Measurements from ENCODE around the gene ACY1. TPM values are rescaled to one million over a fixed set of nuclear protein-coding genes. Genes with fewer than 3 reads are reported as not detected.

Gene ACY1
- total RNA-seq, 2 donors from 2014 or later = 58.2 to 69.4 TPM

GRCh38 chr3:51969841-51970240, 13.5 kb upstream of the ACY1 start:
- no peaks in the 10 kb centered on the region for H3K27me3 ChIP-seq (ENCODE audit: control insufficient read depth, insufficient read depth, low read length, poor library complexity, severe bottlenecking)
- H3K36me3 Mint-ChIP-seq (ENCODE audit: low read depth) = peaks cover 3% of the 10 kb centered on the region
- no peaks in the 10 kb centered on the region for H3K9me3 ChIP-seq (ENCODE audit: control insufficient read depth, low read length)
- peaks cover 27% of the 10 kb centered on the region for H3K4me1 ChIP-seq (ENCODE audit: control insufficient read depth, insufficient read depth, low read length)
- H3K4me3 Mint-ChIP-seq = no peak overlapping the region
- no peak overlapping the region for H3K4me3 ChIP-seq (ENCODE audit: low read length)
- H3K36me3 ChIP-seq (ENCODE audit: control insufficient read depth, insufficient read depth, low read length) = no peaks in the 10 kb centered on the region
- no peak overlapping the region for H3K27ac ChIP-seq (ENCODE audit: low read depth, low read length)
- no peaks in the 10 kb centered on the region for H3K27me3 Mint-ChIP-seq (ENCODE audit: insufficient read depth)
- no peak for TF ChIP-seq CTCF (conservative IDR thresholded peaks at IDR 0.05)
- DNase-seq = peak; percentile 37
- H3K4me1 Mint-ChIP-seq = peaks cover 48% of the 10 kb centered on the region
- peak overlapping the region; percentile 72 for H3K27ac Mint-ChIP-seq
- 91 to 95% methylated on average over 3 to 4 of the region's 4 CpGs for WGBS, 2 experiments (ENCODE audit: insufficient coverage in 1 of 2, insufficient read length in 1 of 2)
- no peaks in the 10 kb centered on the region for H3K9me3 Mint-ChIP-seq
- H3K9ac ChIP-seq (ENCODE audit: extremely low read depth, low read length, poor library complexity, severe bottlenecking) = no peak overlapping the region

- H3K27ac ChIP-seq (ENCODE audit: low read depth, low read length) = no peak overlapping the region
- Mint-ChIP-seq H3K9me3 (no peaks in the 10 kb centered on the region), H3K36me3 (ENCODE audit: low read depth) (peaks cover 3% of the 10 kb centered on the region), H3K27me3 (ENCODE audit: insufficient read depth) (peaks cover 6% of the 10 kb centered on the region), H3K4me1 (peaks cover 47% of the 10 kb centered on the region), H3K4me3 (no peak overlapping the region), H3K27ac (peak overlapping the region; percentile 72)
- H3K27me3 ChIP-seq (ENCODE audit: control insufficient read depth, insufficient read depth, low read length, poor library complexity, severe bottlenecking) = no peaks in the 10 kb centered on the region
- no peak overlapping the region for H3K4me3 ChIP-seq (ENCODE audit: low read length)
- DNase-seq = peak; percentile 53
- H3K4me1 ChIP-seq (ENCODE audit: control insufficient read depth, insufficient read depth, low read length) = peaks cover 23% of the 10 kb centered on the region
- 88 to 91% methylated on average over 3 to 6 of the region's 6 CpGs for WGBS, 2 experiments (ENCODE audit: insufficient coverage in 1 of 2, insufficient read length in 1 of 2)
- H3K36me3 ChIP-seq (ENCODE audit: control insufficient read depth, insufficient read depth, low read length) = no peaks in the 10 kb centered on the region
- no peak overlapping the region for H3K9ac ChIP-seq (ENCODE audit: extremely low read depth, low read length, poor library complexity, severe bottlenecking)
- H3K9me3 ChIP-seq (ENCODE audit: control insufficient read depth, low read length) = no peaks in the 10 kb centered on the region
- TF ChIP-seq CTCF (conservative IDR thresholded peaks at IDR 0.05) = no peak
Measured at GRCh38 chr3:51970606-51971300, 12.6 kb upstream of the ACY1 start.

- Mint-ChIP-seq H3K36me3 (ENCODE audit: low read depth) (peaks cover 3% of the 10 kb centered on the region), H3K27ac (peak overlapping the region; percentile 72), H3K4me3 (no peak overlapping the region), H3K27me3 (ENCODE audit: insufficient read depth) (peaks cover 10% of the 10 kb centered on the region), H3K4me1 (peaks cover 43% of the 10 kb centered on the region), H3K9me3 (no peaks in the 10 kb centered on the region)
- no peaks in the 10 kb centered on the region for H3K36me3 ChIP-seq (ENCODE audit: control insufficient read depth, insufficient read depth, low read length)
- H3K9ac ChIP-seq (ENCODE audit: extremely low read depth, low read length, poor library complexity, severe bottlenecking) = no peak overlapping the region
- no peak for TF ChIP-seq CTCF (conservative IDR thresholded peaks at IDR 0.05)
- no peak overlapping the region for H3K4me3 ChIP-seq (ENCODE audit: low read length)
- WGBS, 2 experiments (ENCODE audit: insufficient coverage in 1 of 2, insufficient read length in 1 of 2) = 93 to 100% methylated on average over 9 to 11 of the region's 11 CpGs
- peaks cover 22% of the 10 kb centered on the region for H3K4me1 ChIP-seq (ENCODE audit: control insufficient read depth, insufficient read depth, low read length)
- DNase-seq = peak; percentile 50
- H3K27me3 ChIP-seq (ENCODE audit: control insufficient read depth, insufficient read depth, low read length, poor library complexity, severe bottlenecking) = no peaks in the 10 kb centered on the region
- H3K9me3 ChIP-seq (ENCODE audit: control insufficient read depth, low read length) = no peaks in the 10 kb centered on the region
- no peak overlapping the region for H3K27ac ChIP-seq (ENCODE audit: low read depth, low read length)
Measured at GRCh38 chr3:51971350-51971749, 12.0 kb upstream of the ACY1 start.

Data from endodermal cell (in vitro differentiated cells).